ENCODE measurements around the gene DNLZ.
"Not testable (repeated sequence)": the region's sequence is repeated elsewhere in the genome, so short reads cannot be mapped to it uniquely, and the experiment has no call there.

GRCh38 chr9:136319244-136319643, 44.3 kb downstream of the DNLZ start:
- TF ChIP-seq CTCF (IDR thresholded peaks at IDR 0.05; ENCODE audit: extremely low read depth in 1 of 2, insufficient read depth in 1 of 2, low read depth in 1 of 2, low read length in 2 of 2); JUN (IDR thresholded peaks at IDR 0.05; ENCODE audit: borderline replicate concordance, insufficient read depth, insufficient read length, low read depth); POLR2A (IDR thresholded peaks at IDR 0.05; ENCODE audit: low read depth, low read length); POLR2AphosphoS5 (IDR thresholded peaks at IDR 0.05; ENCODE audit: insufficient read depth, low read depth, low read length); EZH2 (IDR thresholded peaks at IDR 0.05; ENCODE audit: borderline replicate concordance, low read depth, low read length, severe bottlenecking); GATA2 (IDR thresholded peaks at IDR 0.05; ENCODE audit: insufficient read depth, insufficient read length, low read depth, low read length): not testable (repeated sequence)

Measured in endothelial cell of umbilical vein (primary cell).